GM12892 (cell line): ENCODE measurements around the gene USP13.
A peak's percentile ranks its signal among the peaks of the same experiment; 100 is the strongest.
"Not testable (repeated sequence)": the region's sequence is repeated elsewhere in the genome, so short reads cannot be mapped to it uniquely, and the experiment has no call there.

Source experiments
- DNase-seq: peaks from one replicate; pipeline ENCODE4 v3.0.0; 2011; ENCODE audit not compliant: insufficient read length
- FAIRE-seq: peaks from 2 replicates; lab custom pipeline; 2011; peaks lifted over from hg19 to GRCh38; lab: Jason Lieb, UNC
- POLR2A ChIP-seq: IDR thresholded peaks from 2 replicates; pipeline ENCODE4 v1.6.1; 2011; ENCODE audit warnings: low read depth, low read length, control low read depth
- POLR2AphosphoS5 ChIP-seq: IDR thresholded peaks from 2 replicates; pipeline ENCODE4 v1.6.1; 2011; ENCODE audit warnings: low read depth, low read length, control low read depth
- TAF1 ChIP-seq: IDR thresholded peaks from 2 replicates; pipeline ENCODE4 v1.6.1; 2011; ENCODE audit warnings: low read depth, mild to moderate bottlenecking, control low read depth, low read length, borderline replicate concordance

The USP13 gene

GRCh38 chr3:179682426-179683080, 29.7 kb downstream of the USP13 start:
- DNase-seq (no peak), FAIRE-seq (no peak)
- TF ChIP-seq POLR2AphosphoS5 (no peak), TAF1 (no peak), POLR2A (no peak)

- not testable (repeated sequence) for FAIRE-seq, DNase-seq
Observed at GRCh38 chr3:179683286-179683685, 30.4 kb downstream of the USP13 start.

GRCh38 chr3:179687967-179688535, 35.2 kb downstream of the USP13 start:
- DNase-seq (no peak), FAIRE-seq (no peak)
- TF ChIP-seq POLR2AphosphoS5 (no peak), TAF1 (no peak), POLR2A (no peak)

- DNase-seq, result no peak
- no peak for FAIRE-seq
Observed at GRCh38 chr3:179688850-179689249, 36.0 kb downstream of the USP13 start.

GRCh38 chr3:179694731-179695130, 41.9 kb downstream of the USP13 start:
- TF ChIP-seq POLR2A (no peak), TAF1 (no peak), POLR2AphosphoS5 (no peak)
- DNase-seq, result no peak
- peak; percentile 9 for FAIRE-seq

More at GRCh38 chr3:179688850-179689249, 36.0 kb downstream of the USP13 start:
- TF ChIP-seq TAF1 (no peak), POLR2A (no peak), POLR2AphosphoS5 (no peak)

- FAIRE-seq (no peak), DNase-seq (no peak)
- no peak for TF ChIP-seq POLR2A
- no peak for TF ChIP-seq POLR2AphosphoS5
- no peak for TF ChIP-seq TAF1
Observed at GRCh38 chr3:179695672-179696313, 43.0 kb downstream of the USP13 start.

GRCh38 chr3:179697736-179698332, 45.0 kb downstream of the USP13 start:
- no peak for TF ChIP-seq TAF1
- no peak for FAIRE-seq
- no peak for DNase-seq

GRCh38 chr3:179700716-179701115, 47.9 kb downstream of the USP13 start:
- DNase-seq (no peak), FAIRE-seq (no peak)

GRCh38 chr3:179701176-179701827, 48.5 kb downstream of the USP13 start:
- FAIRE-seq, result no peak
- DNase-seq, result no peak
- TF ChIP-seq POLR2AphosphoS5 (no peak), TAF1 (no peak), POLR2A (no peak)

More at GRCh38 chr3:179700716-179701115, 47.9 kb downstream of the USP13 start:
- TF ChIP-seq POLR2AphosphoS5, result no peak
- TF ChIP-seq TAF1, result no peak
- no peak for TF ChIP-seq POLR2A

- TF ChIP-seq POLR2AphosphoS5, result no peak
- TF ChIP-seq POLR2A, result no peak
- no peak for TF ChIP-seq TAF1
- DNase-seq (no peak), FAIRE-seq (no peak)
Observed at GRCh38 chr3:179702271-179702947, 49.6 kb downstream of the USP13 start.

- DNase-seq, result no peak
- FAIRE-seq, result no peak
- TF ChIP-seq TAF1, result no peak
- TF ChIP-seq POLR2A, result no peak
- no peak for TF ChIP-seq POLR2AphosphoS5
Observed at GRCh38 chr3:179703816-179704215, 51.0 kb downstream of the USP13 start.
